HepG2 (cell line): ENCODE data around the gene ZNF821. TPM values are rescaled to one million over a fixed set of nuclear protein-coding genes. Genes with fewer than 3 reads are reported as not detected.
A peak's percentile ranks its signal among the peaks of the same experiment; 100 is the strongest.

Experiments used
- AGO2 ChIP-seq: fragments of 200-400 bp; formaldehyde crosslinking; optimal IDR thresholded peaks from 2 replicates; pipeline ENCODE3; 2017; ENCODE audit warnings: mild to moderate bottlenecking, low read depth, low read length, moderate library complexity
- BCL6 ChIP-seq: IDR thresholded peaks from 2 replicates; pipeline ENCODE4 v1.6.1; 2016; ENCODE audit warnings: missing genetic modification reagents, missing compliant biosample characterization
- CCAR2 ChIP-seq: fragments of 200-400 bp; formaldehyde crosslinking; optimal IDR thresholded peaks from 2 replicates; pipeline ENCODE3; 2018; ENCODE audit warnings: low read depth, mild to moderate bottlenecking, low read length, moderate library complexity
- CEBPG ChIP-seq: IDR thresholded peaks from 2 replicates; pipeline ENCODE4 v1.6.1; 2016
- GPN1 ChIP-seq: sonication (generic); formaldehyde crosslinking; IDR thresholded peaks from 2 replicates; pipeline ENCODE4 v1.5.1; 2020; ENCODE audit warnings: missing genetic modification reagents, borderline replicate concordance
- HNRNPK ChIP-seq: fragments of 200-400 bp; formaldehyde crosslinking; IDR thresholded peaks from 2 replicates; pipeline ENCODE4 v1.6.1; 2018; ENCODE audit warnings: low read length, low read depth, moderate library complexity, mild to moderate bottlenecking; ENCODE audit not compliant: poor library complexity, severe bottlenecking
- HOXA3 ChIP-seq: sonication (generic); formaldehyde crosslinking; IDR thresholded peaks from 2 replicates; pipeline ENCODE4 v1.5.0; 2020; ENCODE audit warnings: missing genetic modification reagents
- ISL2 ChIP-seq: sonication (generic); formaldehyde crosslinking; IDR thresholded peaks from 2 replicates; pipeline ENCODE4 v1.5.0; 2020; ENCODE audit warnings: missing genetic modification reagents
- JARID2 ChIP-seq: sonication (generic); formaldehyde crosslinking; IDR thresholded peaks from 2 replicates; pipeline ENCODE4 v1.8.1; 2023; ENCODE audit warnings: missing genetic modification reagents, inconsistent platforms; ENCODE audit not compliant: insufficient replicate concordance
- JDP2 ChIP-seq: sonication (generic); formaldehyde crosslinking; IDR thresholded peaks from 2 replicates; pipeline ENCODE4 v1.8.1; 2022; ENCODE audit warnings: missing genetic modification reagents, borderline replicate concordance
- KMT2B ChIP-seq: IDR thresholded peaks from 2 replicates; pipeline ENCODE4 v1.6.1; 2016; ENCODE audit warnings: missing genetic modification reagents, missing compliant biosample characterization
- LCORL ChIP-seq, 2 experiments: fragments of 450-650 bp in 1 of 2; sonication (generic) in 1 of 2; formaldehyde crosslinking in 1 of 2; IDR thresholded peaks; 2 replicates each; pipeline versions ENCODE4 v1.5.0 to v1.6.1; 2017 to 2020; ENCODE audit warnings: antibody characterized with exemption in 1 of 2, missing genetic modification reagents in 1 of 2
- MIER3 ChIP-seq: IDR thresholded peaks from 2 replicates; pipeline ENCODE4 v1.6.1; 2016; ENCODE audit warnings: missing compliant biosample characterization, borderline replicate concordance
- MXI1 ChIP-seq: IDR thresholded peaks from 3 replicates; pipeline ENCODE4 v1.6.1; 2012; ENCODE audit warnings: low read depth, low read length, inconsistent platforms, borderline replicate concordance
- NCOA1 ChIP-seq: sonication (generic); formaldehyde crosslinking; IDR thresholded peaks from 2 replicates; pipeline ENCODE4 v1.9.0; 2021; ENCODE audit warnings: missing genetic modification reagents
- PHF20 ChIP-seq: sonication (generic); formaldehyde crosslinking; IDR thresholded peaks from 2 replicates; pipeline ENCODE4 v1.5.0; 2020; ENCODE audit warnings: mild to moderate bottlenecking, missing genetic modification reagents
- PHF5A ChIP-seq: IDR thresholded peaks from one replicate; pipeline ENCODE4 v1.6.1; 2018; ENCODE audit warnings: low read depth, missing genetic modification reagents; ENCODE audit not compliant: unreplicated experiment
- PRMT3 ChIP-seq: sonication (generic); formaldehyde crosslinking; IDR thresholded peaks from 2 replicates; pipeline ENCODE4 v1.8.1; 2022; ENCODE audit warnings: low read depth, mild to moderate bottlenecking, moderate library complexity, missing genetic modification reagents, borderline replicate concordance
- RXRB ChIP-seq: IDR thresholded peaks from 2 replicates; pipeline ENCODE4 v1.6.1; 2016; ENCODE audit warnings: borderline replicate concordance, missing genetic modification reagents, missing compliant biosample characterization
- SP2 ChIP-seq: sonication (generic); formaldehyde crosslinking; IDR thresholded peaks from 2 replicates; pipeline ENCODE4 v1.5.1; 2020; ENCODE audit warnings: mild to moderate bottlenecking, missing genetic modification reagents
- TCF12 ChIP-seq, 2 experiments: fragments of 450-650 bp in 1 of 2; sonication (generic) in 1 of 2; formaldehyde crosslinking in 1 of 2; IDR thresholded peaks; 2 replicates each; pipeline versions ENCODE4 v1.6.1 to v1.8.0; 2017 to 2022; ENCODE audit warnings: antibody characterized with exemption in 1 of 2, mild to moderate bottlenecking in 1 of 2, missing genetic modification reagents in 1 of 2, moderate library complexity in 1 of 2
- TMF1 ChIP-seq: sonication (generic); formaldehyde crosslinking; IDR thresholded peaks from 2 replicates; pipeline ENCODE4 v1.8.1; 2022; ENCODE audit warnings: low read depth, missing genetic modification reagents
- ZBTB20 ChIP-seq: sonication (generic); formaldehyde crosslinking; IDR thresholded peaks from 2 replicates; pipeline ENCODE4 v1.8.1; 2023; ENCODE audit warnings: missing genetic modification reagents, low read depth, mild to moderate bottlenecking, borderline replicate concordance
- ZFP36L2 ChIP-seq: sonication (generic); formaldehyde crosslinking; IDR thresholded peaks from 2 replicates; pipeline ENCODE4 v1.4.0; 2020; ENCODE audit warnings: missing genetic modification reagents
- ZFP37 ChIP-seq: sonication (generic); formaldehyde crosslinking; IDR thresholded peaks from 2 replicates; pipeline ENCODE4 v1.4.0; 2020; ENCODE audit warnings: missing genetic modification reagents, borderline replicate concordance
- ZFP62 ChIP-seq: sonication (generic); formaldehyde crosslinking; IDR thresholded peaks from 2 replicates; pipeline ENCODE4 v1.4.0; 2020; ENCODE audit warnings: missing genetic modification reagents
- ZKSCAN5 ChIP-seq: sonication (generic); formaldehyde crosslinking; IDR thresholded peaks from 2 replicates; pipeline ENCODE4 v1.5.1; 2020; ENCODE audit warnings: mild to moderate bottlenecking, missing genetic modification reagents
- ZNF317 ChIP-seq: sonication (generic); formaldehyde crosslinking; IDR thresholded peaks from 2 replicates; pipeline ENCODE4 v1.5.0; 2020; ENCODE audit warnings: mild to moderate bottlenecking, missing genetic modification reagents
- ZNF484 ChIP-seq: sonication (generic); formaldehyde crosslinking; IDR thresholded peaks from 2 replicates; pipeline ENCODE4 v1.5.1; 2020; ENCODE audit warnings: mild to moderate bottlenecking, low read depth, missing genetic modification reagents, borderline replicate concordance
- ZNF562 ChIP-seq: sonication (generic); formaldehyde crosslinking; IDR thresholded peaks from 2 replicates; pipeline ENCODE4 v1.8.0; 2022; ENCODE audit warnings: missing genetic modification reagents, borderline replicate concordance
- ZNF574 ChIP-seq: sonication (generic); formaldehyde crosslinking; IDR thresholded peaks from 2 replicates; pipeline ENCODE4 v1.4.0; 2020; ENCODE audit warnings: missing genetic modification reagents
- ZNF577 ChIP-seq: sonication (generic); formaldehyde crosslinking; IDR thresholded peaks from 2 replicates; pipeline ENCODE4 v1.4.0; 2020; ENCODE audit warnings: mild to moderate bottlenecking, low read depth, missing genetic modification reagents, borderline replicate concordance
- polyA plus RNA-seq, 8 experiments: library from polyadenylated mRNA; depleted of rRNA in 3 of 8; stranded (reverse) in 7 of 8; unstranded in 1 of 8; fragments of >200 nt; fragmentation: Illumina TruSeq in 4 of 8; extraction: Trizol in 4 of 8; gene quantifications; 2 replicates each; pipeline versions ENCODE4 v1.2.1 to v1.2.3, GENCODE V29; 2011 to 2016; ENCODE audit warnings: low read depth in 4 of 8, missing spikeins in 1 of 8, mixed read lengths in 1 of 8; ENCODE audit not compliant: insufficient read depth in 1 of 8
- total RNA-seq, 5 experiments: library from RNA; depleted of rRNA; stranded (reverse); fragments of >200 nt; fragmentation: Illumina TruSeq; extraction: Trizol; gene quantifications; 2 replicates each; pipeline ENCODE4 v1.2.3, GENCODE V29; 2016; ENCODE audit warnings: low read depth in 1 of 5

Gene ZNF821
- total and polyA plus RNA-seq, 2 of the 13 experiments (the other 11 are each of a cell fraction or from before 2014, with no cell fraction given): 7.0 to 9.1 TPM

- TF ChIP-seq ZNF577 (CRISPR knock-in tag) (no peak), GPN1 (CRISPR knock-in tag) (no peak), MIER3 (CRISPR knock-in tag) (no peak), NCOA1 (CRISPR knock-in tag) (no peak), ZBTB20 (CRISPR knock-in tag) (no peak), MXI1 (no peak), ZFP37 (CRISPR knock-in tag) (no peak), HNRNPK (no peak), PRMT3 (CRISPR knock-in tag) (no peak), ZFP36L2 (CRISPR knock-in tag) (no peak), RXRB (0 out of 2 replicates have a peak, but pooled peaks have one; percentile 15), CEBPG (CRISPR knock-in tag) (0 out of 2 replicates have a peak, but pooled peaks have one; percentile 11), KMT2B (CRISPR knock-in tag) (no peak), BCL6 (peak; percentile 78), PHF20 (CRISPR knock-in tag) (no peak), JDP2 (CRISPR knock-in tag) (no peak), SP2 (CRISPR knock-in tag) (no peak), LCORL (IDR thresholded peaks at IDR 0.05) (no peak), LCORL (CRISPR knock-in tag; IDR thresholded peaks at IDR 0.05) (peak; percentile 65; the same call in 1 of the 2 replicates), ZNF484 (CRISPR knock-in tag) (no peak), ZNF317 (CRISPR knock-in tag) (no peak), ISL2 (no peak), ZKSCAN5 (CRISPR knock-in tag) (no peak), TCF12 (IDR thresholded peaks at IDR 0.05) (no peak), TCF12 (CRISPR knock-in tag; IDR thresholded peaks at IDR 0.05) (no peak), ZNF562 (CRISPR knock-in tag) (no peak), HOXA3 (CRISPR knock-in tag) (no peak), TMF1 (no peak), ZFP62 (CRISPR knock-in tag) (no peak), CCAR2 (no peak), PHF5A (CRISPR knock-in tag) (peak; percentile 67), ZNF574 (CRISPR knock-in tag) (no peak), AGO2 (no peak), JARID2 (no peak)
Observed at GRCh38 chr16:71914802-71915201, 30.8 kb upstream of the ZNF821 start (continued).
